Measurements from ENCODE around the gene INHBB.
"Not testable (repeated sequence)": the region's sequence is repeated elsewhere in the genome, so short reads cannot be mapped to it uniquely, and the experiment has no call there.

Gene INHBB

DNA sequence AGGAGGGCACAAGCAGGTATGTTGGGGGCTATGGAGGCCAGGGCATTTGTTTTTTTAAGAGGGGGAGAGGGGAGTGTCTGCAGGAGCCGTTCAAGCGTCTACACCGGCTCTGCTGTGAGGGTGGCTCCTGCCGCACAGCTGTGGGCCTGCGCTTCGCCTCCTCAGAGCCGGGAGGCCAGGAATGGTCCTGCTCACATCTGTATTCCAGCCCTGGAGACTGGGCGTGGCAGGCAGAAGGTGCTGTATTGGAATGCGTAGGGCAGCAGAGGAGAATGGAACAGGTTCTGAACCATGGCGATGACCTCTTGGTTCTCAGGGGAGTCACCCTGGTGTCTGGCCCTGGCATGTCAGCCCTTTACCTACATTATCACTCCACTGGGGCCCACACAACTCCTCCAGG is 26.8 kb upstream of the INHBB start:
- no peak for DNase-seq (ENCODE audit: extremely low spot score)
- TF ChIP-seq, protein P1, sequence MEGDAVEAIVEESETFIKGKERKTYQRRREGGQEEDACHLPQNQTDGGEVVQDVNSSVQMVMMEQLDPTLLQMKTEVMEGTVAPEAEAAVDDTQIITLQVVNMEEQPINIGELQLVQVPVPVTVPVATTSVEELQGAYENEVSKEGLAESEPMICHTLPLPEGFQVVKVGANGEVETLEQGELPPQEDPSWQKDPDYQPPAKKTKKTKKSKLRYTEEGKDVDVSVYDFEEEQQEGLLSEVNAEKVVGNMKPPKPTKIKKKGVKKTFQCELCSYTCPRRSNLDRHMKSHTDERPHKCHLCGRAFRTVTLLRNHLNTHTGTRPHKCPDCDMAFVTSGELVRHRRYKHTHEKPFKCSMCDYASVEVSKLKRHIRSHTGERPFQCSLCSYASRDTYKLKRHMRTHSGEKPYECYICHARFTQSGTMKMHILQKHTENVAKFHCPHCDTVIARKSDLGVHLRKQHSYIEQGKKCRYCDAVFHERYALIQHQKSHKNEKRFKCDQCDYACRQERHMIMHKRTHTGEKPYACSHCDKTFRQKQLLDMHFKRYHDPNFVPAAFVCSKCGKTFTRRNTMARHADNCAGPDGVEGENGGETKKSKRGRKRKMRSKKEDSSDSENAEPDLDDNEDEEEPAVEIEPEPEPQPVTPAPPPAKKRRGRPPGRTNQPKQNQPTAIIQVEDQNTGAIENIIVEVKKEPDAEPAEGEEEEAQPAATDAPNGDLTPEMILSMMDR (IDR thresholded peaks at IDR 0.05; ENCODE audit: control extremely low read depth, extremely low read depth, low read depth, missing control alignments), result no peak
- POLR2A ChIA-PET, result no interaction called here
- CTCF ChIA-PET, result no interaction called here

DNA sequence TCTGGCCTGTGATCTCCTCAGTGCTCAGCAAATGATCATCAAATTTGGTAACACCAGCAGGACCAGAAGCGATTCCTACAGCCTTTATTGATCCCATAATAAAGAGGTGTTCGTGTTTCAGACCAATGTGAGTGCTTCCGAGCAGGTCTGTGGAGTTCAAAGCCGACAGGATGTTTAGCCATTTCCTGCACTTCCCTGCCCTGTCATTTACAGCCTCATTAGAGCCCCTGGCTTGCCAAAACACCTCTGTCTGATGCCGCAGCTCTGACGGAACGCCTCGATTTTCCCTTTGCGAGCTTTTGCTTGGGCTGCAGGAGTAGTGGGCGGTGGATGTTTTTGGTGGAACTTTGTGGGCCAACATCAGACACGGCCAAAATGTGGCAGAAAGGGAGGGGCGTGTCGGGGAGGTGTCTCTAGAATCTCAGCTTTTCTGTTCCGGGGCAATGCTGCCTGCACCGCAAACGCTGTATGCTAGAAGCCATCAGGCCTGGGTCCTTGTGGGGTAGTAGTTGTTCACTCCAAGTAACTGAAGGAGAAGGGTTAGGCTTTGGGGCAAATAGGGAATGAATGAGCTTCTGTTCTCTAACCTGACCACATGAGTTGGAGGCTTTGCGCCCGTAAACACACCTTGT is 26.1 kb upstream of the INHBB start:
- ChIA-PET POLR2A (no interaction called here), CTCF (no interaction called here)
- TF ChIP-seq, protein P1 (IDR thresholded peaks at IDR 0.05; ENCODE audit: control extremely low read depth, extremely low read depth, low read depth, missing control alignments), result no peak
- no peak for DNase-seq (ENCODE audit: extremely low spot score)

- no peak for DNase-seq (ENCODE audit: extremely low spot score)
- TF ChIP-seq, protein P1 (IDR thresholded peaks at IDR 0.05; ENCODE audit: control extremely low read depth, extremely low read depth, low read depth, missing control alignments), result no peak
- ChIA-PET POLR2A (no interaction called here), CTCF (no interaction called here)
Observed at GRCh38 chr2:120320318-120320851, 25.6 kb upstream of the INHBB start.

- POLR2A ChIA-PET; DNase-seq (ENCODE audit: extremely low spot score): not testable (repeated sequence)
- CTCF ChIA-PET, result interaction anchor here (3.7 kb wide), 1 partner anchor 8 kb away, joined by 14 read pairs; no protein-coding TSS in a partner anchor
Observed at GRCh38 chr2:120320887-120321556, 24.9 kb upstream of the INHBB start.

- ChIA-PET POLR2A (no interaction called here), CTCF (interaction anchor here (3.7 kb wide), 1 partner anchor 9 kb away, joined by 14 read pairs; no protein-coding TSS in a partner anchor)
- TF ChIP-seq, protein P1 (IDR thresholded peaks at IDR 0.05; ENCODE audit: control extremely low read depth, extremely low read depth, low read depth, missing control alignments), result no peak
- no peak for DNase-seq (ENCODE audit: extremely low spot score)
Observed at GRCh38 chr2:120321721-120322284, 24.1 kb upstream of the INHBB start.

DNA sequence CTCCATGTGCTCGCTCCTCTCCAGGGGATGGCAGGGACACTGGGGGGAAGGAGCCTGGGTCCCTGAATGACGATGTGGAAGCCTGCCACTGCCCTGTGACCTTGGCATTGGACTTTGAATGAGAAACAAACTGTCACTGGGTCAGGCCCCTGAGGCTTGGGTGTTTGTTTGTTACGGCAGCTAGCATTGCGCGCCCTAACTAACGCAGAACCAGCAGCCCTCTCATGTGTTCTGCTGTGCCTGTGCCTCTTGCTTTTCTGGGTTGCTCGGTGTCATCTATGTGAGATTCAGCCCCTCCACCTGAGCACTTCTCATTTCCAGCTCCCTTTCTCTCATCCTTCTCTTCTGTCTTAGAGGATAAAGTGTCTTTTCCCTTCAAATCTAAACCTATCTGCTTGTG is 23.6 kb upstream of the INHBB start:
- CTCF ChIA-PET, result interaction anchor here (1.4 to 3.7 kb wide), 2 partner anchors 9 to 12 kb away, joined by 3 to 14 read pairs; no protein-coding TSS in a partner anchor
- POLR2A ChIA-PET, result no interaction called here
- no peak for DNase-seq (ENCODE audit: extremely low spot score)
- TF ChIP-seq, protein P1 (IDR thresholded peaks at IDR 0.05; ENCODE audit: control extremely low read depth, extremely low read depth, low read depth, missing control alignments), result no peak

DNA sequence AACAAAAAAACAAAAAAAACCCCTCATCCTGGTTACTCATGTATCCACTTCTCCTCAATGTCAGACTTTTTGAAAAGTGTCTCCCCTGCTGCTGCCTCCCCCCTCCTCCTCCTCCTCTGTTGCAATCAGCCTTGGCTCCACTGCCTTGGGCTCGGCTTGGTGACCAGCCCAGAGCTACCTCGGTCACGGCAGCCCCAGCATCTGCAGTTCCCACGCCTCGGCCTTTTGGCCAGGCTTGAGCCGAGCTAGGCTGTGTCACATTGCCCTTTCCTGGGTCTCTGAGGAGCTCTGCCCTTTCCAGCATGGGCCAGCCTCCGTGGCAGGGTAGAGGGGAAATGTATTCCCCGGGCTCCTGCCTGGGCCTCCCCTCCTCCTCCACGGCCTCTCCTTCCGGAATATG is 22.7 kb upstream of the INHBB start:
- POLR2A ChIA-PET, result no interaction called here
- no peak for DNase-seq (ENCODE audit: extremely low spot score)
- CTCF ChIA-PET, result interaction anchor here (1.2 to 3.7 kb wide), 3 partner anchors 10 to 148 kb away, joined by 3 to 14 read pairs (median 4); no protein-coding TSS in a partner anchor
- TF ChIP-seq, protein P1 (IDR thresholded peaks at IDR 0.05; ENCODE audit: control extremely low read depth, extremely low read depth, low read depth, missing control alignments), result no peak

Data from GM10248 (cell line).